22Rv1 (cell line): ENCODE data around the gene AGTRAP.

Experiments used
- H3K27ac ChIP-seq: fragments of 450-650 bp; 2 replicates; pipeline ENCODE4 v1.5.1; 2017
- CTCF ChIP-seq: fragments of 450-650 bp; IDR thresholded peaks from 2 replicates; pipeline ENCODE4 v1.5.1; 2017; ENCODE audit warnings: mild to moderate bottlenecking
- ZFX ChIP-seq: fragments of 450-650 bp; IDR thresholded peaks from 2 replicates; pipeline ENCODE4 v1.6.1; 2017; ENCODE audit warnings: antibody characterized with exemption, borderline replicate concordance

The AGTRAP gene

GRCh38 chr1:11784256-11784992 is 48.5 kb downstream of the AGTRAP start:
- no peak for TF ChIP-seq CTCF
- TF ChIP-seq ZFX, result no peak
- H3K27ac ChIP-seq, result no peak overlapping the region

- no peak overlapping the region for H3K27ac ChIP-seq
- TF ChIP-seq CTCF, result peak; percentile 90
- TF ChIP-seq ZFX, result no peak
These were observed 49.2 kb downstream of the AGTRAP start for GRCh38 chr1:11784993-11785769.

- no peak overlapping the region for H3K27ac ChIP-seq
These were observed 50.2 kb downstream of the AGTRAP start for GRCh38 chr1:11786168-11786567.

GRCh38 chr1:11787251-11787803 is 51.4 kb downstream of the AGTRAP start:
- H3K27ac ChIP-seq, result peak overlapping the region; percentile 29
- TF ChIP-seq CTCF, result no peak
- TF ChIP-seq ZFX, result no peak

More at GRCh38 chr1:11786168-11786567, 50.2 kb downstream of the AGTRAP start:
- no peak for TF ChIP-seq ZFX

GRCh38 chr1:11787804-11788436 is 52.0 kb downstream of the AGTRAP start:
- peak overlapping the region; percentile 29 for H3K27ac ChIP-seq
- TF ChIP-seq CTCF (no peak), ZFX (no peak)

- H3K27ac ChIP-seq, result peak overlapping the region; percentile 8; the same call in 1 of the 2 replicates
- TF ChIP-seq ZFX (no peak), CTCF (no peak)
These were observed 52.7 kb downstream of the AGTRAP start for GRCh38 chr1:11788549-11789053.
